Measurements from ENCODE around the gene TBC1D9B.

The TBC1D9B gene

DNA sequence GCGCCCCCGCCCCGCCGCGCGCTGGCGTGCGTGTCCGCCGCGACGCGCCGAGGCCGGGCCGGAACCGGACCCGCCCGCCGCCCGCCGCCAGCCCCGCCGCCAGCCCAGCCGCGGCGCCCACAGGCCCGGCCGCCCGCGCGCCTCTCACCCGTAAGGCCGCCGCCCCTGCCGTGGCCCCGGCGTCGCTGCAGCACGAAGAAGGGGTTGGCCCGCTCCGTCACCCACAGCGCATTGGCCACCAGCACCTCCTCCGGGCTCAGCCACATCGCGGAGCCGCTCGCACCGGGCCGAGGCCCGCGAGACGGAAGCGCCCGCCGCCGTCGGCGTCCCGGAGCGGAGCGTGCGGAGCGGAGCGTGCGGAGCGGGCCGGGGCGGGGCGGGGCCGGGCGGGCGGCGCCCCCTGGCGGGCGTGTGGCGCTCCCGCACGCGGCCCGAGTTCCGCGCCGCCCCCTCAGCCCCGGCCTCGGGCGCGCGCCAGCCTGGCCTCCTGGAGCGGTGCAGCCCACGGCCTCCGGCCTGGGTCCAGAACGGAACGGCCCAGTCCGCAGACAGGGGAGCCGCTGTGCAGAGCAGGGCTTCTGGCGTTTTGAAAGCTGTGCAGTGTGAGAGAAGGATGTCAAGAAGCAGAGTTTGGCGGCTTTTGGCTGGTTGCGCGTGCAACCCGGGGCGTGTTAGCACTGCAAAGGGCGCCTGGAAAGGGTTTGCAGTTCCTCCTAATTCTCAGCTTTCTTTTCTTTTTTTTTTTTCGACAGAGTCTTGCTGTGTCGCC is at the start of gene TBC1D9B:
Gene TBC1D9B (minus strand): TSS at position 342 of the 769 bp plus-strand sequence. CDS start 76 bp downstream, at position 266.
- DNase-seq, result peak; percentile 68 to 73

DNA sequence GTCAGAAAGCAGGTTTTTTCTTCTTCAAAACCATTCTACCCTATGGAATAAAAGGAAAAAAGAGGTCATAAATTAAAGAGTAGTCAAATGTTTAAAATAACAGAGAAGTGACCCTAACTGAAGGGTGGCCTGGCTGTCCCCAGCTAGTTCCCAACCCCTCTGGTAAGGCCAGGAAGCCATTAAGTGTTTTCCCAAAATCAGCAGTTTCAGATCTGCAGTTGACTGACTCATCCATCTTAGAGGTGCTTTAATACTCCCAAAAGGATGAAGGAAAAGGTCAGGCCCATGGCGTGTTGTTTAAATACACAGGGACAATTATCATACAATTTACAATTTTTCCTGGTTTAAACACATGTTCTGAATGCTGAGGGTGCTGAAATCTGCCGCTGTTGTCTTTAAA is 47.9 kb upstream of the TBC1D9B start:
- no peak for DNase-seq

DNA sequence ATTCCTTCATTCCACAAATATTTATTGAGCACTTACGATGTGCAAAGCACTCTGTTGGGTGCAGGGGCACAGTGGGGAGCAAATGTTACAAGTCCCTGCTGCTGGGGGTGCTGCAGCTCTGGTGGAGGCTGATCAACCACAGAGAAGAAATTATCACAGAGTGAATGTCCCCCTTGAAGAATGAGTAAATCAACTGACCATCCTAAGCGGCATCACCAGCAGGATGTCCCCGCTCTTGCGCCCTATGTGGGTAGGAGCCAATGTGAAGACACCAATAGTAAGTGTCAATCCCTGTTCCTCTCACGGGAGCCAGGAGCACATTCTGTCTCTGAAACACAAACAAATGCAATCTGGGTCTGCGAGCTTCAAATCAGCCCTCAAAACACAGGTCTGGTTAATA is 47.4 kb upstream of the TBC1D9B start:
- DNase-seq, result no peak

DNA sequence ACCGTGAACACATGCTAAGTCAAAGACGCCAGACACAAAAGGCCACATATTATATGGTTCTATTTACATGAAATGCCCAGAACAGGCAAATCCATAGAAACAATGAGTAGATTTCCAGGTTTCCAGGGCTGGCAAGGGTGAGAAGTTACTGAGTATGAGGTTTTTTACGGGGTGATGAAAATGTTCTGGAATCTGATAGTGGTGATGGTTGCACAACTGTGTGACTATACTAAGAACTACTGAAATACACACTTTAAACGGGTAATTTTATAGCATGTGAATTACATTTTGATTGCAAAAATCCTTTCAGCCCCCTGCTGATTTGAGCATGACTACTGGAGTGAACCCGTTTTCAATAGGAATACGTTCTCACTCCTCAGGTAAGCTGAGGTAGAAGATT is 46.7 kb upstream of the TBC1D9B start:
- no peak for DNase-seq

DNA sequence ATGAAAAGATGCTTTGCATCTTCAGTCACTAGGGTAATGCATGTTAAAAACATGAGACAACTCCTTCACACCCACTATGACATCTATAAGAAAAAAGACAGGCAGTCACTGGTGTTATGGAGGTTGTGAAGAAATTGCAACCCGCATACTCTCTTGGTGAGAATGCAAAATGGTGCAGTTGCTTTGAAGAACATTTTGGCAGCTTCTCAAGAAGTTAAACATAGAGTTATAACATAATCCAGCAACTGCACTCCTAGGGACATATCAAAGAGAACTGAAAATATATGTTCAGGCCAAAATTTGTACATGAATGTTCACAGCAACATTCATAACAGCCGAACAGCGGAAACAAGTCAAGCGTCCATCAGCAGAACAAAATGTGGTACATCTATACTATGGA is 46.3 kb upstream of the TBC1D9B start:
- no peak for DNase-seq

DNA sequence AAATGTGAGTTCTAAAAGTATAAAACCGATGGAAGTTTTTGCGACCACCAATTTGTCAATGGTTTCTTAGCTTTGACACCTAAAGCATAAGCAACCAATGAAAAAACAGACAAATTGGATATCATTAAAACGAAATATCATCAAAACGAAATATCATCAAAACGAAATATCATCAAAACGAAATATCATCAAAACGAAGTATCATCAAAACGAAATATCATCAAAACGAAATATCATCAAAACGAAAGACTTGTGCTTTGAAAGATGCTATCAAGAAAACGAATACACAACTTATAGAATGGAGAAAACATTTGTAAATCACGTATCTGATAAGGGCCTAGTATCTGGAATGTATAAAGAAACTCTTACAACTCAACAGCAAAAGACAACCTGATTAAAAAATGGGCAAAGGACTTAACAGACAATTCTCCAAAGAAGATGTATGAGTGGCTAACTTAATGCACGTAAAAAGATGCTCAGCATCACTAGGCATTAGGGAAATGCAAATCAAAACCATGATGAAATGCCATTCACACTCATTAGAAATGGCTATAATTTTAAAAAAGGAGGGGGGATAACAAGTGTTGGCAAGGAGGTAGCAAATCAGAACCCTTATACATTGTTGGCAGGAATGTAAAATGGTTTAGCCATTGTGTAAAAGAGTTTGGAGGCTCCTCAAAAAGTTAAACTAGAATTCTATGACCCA is 29.4 kb upstream of the TBC1D9B start:
- DNase-seq, result no peak

DNA sequence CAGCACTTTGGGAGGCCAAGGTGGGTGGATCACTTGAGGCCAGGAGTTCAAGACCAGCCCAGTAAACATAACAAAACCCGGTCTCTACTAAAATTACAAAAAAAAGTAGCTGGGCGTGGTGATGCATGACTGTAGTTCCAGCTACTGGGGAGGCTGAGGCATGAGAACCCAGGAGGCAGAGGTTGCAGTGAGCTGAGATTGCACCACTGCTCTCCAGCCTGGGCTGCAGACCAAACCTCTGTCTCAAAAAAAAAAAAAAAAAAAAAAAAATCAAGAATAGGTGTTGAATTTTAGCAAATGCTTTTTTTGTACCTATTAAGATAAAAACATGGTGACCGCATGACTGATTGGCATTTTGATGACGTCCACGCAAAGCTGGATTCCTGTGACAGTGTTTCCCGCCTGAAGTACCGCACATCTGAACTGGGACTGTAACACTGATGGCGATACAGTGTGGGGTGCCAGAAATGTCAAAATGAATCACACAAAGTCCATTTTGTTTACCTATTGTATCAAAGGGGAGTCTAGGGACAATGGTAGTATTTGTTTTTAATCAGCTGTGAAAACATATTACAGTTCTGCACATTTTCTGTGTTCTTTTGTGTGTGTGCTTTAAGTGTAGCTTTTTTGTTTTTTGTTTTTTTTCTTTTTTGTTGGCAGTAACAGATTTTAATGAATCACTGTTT is 23.2 kb upstream of the TBC1D9B start:
- DNase-seq, result no peak

DNA sequence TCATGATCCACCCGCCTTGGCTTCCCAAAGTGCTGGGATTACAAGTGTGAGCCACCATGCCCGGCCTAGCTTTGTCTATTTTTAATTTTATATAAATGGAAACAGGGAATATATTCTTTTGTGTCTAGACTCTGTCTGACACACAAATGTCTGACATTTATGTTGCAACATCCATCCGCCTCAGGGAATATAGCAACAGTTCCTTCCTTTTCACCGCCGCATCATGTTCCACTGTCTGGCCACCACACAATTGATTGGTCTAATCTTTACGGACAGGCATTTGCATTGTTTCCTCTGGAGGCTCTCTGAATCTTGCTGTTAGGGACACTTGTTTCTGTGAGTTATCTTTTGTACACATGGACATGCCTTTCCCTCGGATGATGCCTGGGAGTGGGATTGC is 20.1 kb upstream of the TBC1D9B start:
- DNase-seq, result no peak

DNA sequence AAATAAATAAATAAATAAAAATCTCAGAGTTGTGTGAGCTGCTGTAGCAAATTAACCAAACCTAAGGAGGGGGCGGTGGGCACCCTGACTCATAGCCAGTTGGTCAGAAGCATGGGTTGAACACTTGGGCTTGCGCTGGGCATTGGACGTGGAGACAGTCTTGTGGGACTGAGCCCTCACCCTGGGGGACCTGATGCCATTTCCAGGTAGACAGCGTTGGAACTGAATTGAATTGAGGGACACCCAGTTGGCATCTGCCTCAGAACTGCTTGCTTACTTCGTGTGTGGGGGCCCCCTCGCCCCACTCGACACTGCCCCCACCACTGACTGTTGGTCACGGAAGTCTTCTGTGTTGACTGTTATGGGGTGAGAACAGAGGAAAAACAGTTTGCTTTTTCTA is 19.0 kb upstream of the TBC1D9B start:
- DNase-seq, result no peak

DNA sequence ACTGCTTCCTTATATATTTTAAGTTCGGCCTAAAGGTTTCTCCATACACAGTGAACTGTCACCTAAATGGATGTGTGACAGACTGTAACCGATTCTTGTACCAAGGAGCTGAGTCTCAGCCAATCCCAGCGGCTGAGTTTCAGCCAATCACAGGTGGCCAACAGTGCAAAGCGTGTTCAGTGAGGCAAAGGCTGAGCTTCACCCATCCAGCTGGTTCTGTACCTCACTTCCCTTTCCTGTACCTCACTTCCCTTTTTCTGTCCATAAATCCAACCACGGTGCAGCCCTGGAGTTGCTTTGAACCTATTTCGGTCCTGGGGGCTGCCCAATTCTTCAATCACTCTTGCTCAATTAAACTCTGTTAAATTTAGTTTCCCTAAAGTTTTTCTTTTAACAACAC is 15.7 kb upstream of the TBC1D9B start:
- DNase-seq, result no peak

DNA sequence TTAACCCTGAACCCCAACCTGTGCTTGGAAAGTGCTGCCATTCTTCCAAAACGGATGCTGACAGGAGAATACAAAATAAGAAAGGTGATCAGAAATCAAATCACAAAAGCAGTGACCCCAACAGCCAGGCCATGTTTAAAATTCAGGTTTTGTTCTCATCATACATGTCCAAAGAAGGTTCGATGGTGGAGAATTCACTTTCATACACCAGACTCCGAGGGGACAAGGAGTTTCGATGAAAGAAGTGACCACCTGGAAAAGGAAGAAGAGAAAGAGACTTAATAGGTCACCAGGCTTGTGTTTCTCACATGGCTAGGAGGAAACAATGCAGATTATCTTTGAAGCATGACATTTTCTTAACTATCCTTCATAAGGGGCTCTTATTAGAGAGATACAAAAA is 12.5 kb upstream of the TBC1D9B start:
- no peak for DNase-seq

DNA sequence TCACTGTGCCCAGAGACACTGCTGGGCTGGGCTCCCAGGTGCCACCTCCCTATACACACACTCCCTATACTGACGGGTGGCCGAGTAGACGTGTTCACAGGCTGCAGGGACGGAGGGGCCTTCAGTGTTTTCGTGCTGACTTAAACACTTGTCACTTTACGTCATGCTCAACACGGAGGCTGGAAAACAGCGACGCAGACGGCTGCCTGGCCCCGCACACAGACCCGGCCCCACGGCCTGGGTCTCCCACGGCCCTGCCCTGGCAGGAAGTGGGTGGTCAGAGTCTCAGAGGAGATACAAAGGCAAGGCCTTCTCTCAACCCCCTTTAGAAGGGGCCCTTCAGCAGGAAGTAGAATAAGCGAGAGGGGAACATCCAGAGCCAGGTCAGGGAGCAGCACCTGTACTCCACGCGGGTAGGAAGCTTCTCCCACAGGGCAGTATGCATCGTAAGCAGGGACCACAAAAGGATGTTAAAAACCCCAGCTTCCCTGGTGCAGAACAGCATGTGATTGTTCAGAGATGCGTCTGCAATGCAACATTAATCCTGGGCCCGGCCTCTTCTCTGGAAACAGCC is 11.9 kb upstream of the TBC1D9B start:
- DNase-seq, result no peak

DNA sequence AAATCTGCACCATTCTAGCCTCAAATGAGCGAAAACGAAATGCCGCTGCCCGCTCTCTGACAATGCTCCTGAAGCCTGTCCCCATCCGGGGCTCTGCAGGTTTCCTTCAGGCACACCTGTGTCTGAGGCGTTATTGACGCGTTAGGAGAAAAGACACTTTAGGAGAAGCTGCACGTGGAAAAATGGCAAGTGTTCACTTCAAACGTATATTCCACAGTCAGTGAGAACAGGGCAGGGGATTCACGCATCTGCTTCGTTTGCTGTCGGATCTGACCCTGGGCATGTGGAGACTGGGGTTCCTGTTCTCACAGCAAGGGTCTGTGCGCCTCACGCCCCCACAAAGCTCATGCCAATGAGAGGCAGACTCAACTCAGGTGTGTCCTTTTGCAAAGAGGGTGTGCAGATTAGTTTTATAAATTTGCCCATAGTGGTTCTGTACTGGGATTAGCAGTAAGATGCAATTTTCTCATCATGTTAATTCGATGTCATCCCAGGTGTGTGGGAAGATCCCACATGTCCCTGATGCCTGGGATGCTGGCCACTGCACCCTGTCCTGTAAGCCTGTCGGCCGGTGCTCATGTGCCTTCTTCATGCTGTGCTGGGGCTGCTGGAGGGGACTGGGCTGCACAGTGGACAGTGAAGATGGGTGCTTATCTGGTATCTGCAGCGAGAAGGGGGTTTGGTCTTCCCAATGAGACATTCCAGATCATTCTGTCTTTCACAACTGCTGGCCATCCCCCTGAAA is 11.2 kb upstream of the TBC1D9B start:
- DNase-seq, result no peak

DNA sequence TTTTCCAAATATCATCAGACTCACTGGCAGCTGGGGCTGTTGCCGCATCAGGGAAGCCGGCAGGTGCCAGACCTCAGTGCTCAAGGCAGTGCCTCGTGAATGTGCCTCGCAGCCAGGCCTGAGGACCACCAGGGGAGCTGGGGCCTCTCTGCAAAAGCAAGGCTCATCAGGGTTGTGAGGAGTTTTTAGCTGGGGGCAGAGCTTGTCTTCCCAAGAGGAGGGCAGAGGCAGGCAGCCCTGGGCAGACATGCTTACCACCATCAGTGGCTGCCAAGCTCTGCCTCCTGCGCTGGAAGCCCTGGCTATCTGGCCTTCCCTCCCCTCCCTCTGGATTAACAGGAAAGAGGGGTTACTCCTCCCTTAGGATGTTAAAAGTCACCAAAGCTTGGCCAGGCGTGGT is 8.8 kb upstream of the TBC1D9B start:
- DNase-seq, result no peak

DNA sequence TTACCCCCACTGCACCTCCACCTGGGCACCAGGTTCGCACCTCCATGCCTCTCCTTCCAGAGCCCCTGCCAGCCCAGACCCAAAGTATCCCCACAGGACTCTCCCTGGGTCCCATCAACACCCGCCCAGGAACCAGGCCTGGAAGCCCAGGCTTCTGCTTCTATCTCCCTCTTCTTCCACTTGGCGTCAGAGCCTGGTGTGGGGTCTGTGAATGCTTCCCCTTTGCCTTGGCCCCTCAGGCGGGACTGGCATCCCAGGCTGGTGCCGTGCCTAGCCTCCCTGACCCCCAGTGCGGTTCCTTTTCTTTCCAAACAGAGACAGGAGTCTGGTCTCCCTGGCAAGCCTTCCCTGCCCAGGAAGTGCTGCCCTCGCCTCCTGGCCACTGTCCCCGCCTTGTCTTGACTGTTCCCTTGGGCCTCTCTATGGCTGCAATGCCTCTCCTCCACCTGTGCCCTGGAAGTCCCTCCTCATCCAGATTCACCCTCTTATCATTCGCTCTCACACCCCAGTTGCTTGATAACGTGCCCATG is 7.8 kb upstream of the TBC1D9B start:
- DNase-seq, result no peak

DNA sequence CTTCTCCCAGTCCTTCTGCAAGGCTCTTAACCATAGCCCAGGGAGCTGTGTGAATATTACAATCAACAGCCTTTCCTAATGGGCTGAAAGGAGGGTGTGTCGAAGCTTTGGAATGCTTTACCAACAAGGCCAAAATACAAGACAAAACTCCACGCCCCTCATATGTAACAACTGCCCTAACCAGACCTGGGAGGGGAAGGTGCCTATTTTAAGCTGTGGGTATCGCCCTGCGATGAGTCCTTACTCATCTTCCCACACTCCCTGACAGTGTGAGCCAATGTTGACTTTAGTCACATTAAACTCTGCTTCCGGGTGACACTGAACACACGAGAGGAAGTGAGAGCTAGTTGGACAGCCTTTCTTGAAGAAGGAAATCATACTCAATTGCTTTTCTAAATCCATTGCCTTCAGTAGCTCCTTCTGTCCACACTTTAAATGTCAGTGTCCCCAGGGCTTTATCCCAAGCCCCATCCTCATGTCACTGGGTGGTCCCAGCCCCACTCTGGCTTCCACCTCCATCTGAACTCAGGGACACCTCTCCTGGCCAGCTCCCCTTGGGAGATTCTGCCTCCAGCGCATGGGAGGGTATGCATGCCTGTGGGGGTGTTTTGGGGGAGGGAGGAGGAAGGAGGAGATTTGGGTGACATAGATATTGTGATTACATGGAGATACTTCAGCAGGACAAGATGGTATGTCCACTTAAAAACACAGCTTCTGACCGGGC is 6.5 kb upstream of the TBC1D9B start:
- no peak for DNase-seq

DNA sequence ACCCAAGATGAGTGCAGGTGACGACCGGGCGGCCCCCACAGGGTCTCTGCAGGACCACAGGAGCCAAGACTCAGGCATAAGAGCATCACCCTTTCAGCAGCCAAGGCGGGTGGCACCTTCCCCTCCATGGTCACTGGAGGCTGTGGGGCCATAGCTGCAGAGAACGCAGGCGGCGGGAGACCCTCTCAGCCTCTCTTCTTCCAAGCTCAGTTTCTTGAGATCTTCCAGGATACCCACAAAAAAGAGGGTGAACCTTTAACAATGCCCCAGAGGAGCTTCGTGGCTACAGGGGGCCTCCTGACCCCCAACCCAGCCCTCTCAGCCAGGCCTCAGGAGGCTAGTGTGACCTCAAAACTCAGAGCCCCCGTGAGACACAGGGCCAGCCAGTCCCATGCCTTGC is 5.8 kb upstream of the TBC1D9B start:
- DNase-seq, result no peak

DNA sequence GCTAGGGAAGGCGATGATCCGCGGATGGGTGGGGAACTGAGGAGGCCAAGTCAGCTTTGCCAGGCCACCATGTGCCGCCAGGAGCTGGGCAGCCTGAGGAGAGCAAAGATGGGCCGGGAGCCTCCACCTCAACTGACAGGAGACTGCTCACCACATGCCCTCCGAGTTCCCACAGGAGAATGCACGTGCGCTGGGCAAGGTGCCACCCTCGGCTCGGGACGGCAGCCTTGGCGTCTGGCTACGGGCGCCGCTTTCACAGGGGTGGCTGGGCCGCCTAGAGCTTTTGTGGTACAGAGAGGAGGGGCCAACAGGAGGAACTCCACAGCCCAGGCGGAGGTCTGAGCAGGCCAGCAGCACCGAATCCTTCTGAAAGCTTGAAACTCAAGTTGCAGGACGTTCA is 5.3 kb upstream of the TBC1D9B start:
- no peak for DNase-seq

DNA sequence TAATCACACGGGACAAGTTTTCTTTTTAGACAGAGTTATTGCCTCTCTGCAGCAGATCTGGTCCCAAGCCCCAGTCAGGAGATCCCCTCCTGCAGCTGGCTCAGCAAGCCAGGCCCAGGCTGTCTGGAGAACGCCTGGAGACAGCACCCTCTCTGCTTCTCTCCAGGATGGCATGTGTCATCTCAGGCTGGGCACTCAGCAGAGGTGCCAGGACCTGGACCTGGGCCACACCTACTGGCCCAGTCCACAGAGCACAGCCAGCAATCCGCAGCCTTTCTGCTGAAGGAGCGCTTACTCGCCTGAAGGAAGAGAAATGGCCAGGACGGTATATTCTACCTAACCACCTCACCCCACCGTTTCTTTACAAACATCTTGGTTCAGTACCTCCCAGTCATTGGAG is 4.7 kb upstream of the TBC1D9B start:
- DNase-seq, result no peak

DNA sequence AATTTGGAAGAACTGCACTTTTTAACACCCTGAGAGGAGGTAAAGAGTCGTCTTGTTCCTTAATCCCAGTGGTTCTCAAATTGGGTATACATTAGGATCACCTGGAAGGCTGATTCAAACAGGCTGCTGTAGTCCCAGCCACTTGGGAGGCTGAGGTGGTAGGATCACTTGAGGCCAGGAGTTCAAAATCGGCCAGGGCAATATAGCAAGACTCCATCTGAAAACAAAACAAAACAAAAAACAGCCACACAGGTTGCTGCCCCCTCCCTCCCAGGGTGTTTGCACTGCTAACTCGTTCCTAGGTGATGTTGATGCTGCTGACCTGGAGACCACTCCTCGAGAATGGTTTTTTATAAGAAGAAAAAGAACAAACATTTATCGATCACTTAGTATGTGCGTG is 1.5 kb upstream of the TBC1D9B start:
- no peak for DNase-seq

DNA sequence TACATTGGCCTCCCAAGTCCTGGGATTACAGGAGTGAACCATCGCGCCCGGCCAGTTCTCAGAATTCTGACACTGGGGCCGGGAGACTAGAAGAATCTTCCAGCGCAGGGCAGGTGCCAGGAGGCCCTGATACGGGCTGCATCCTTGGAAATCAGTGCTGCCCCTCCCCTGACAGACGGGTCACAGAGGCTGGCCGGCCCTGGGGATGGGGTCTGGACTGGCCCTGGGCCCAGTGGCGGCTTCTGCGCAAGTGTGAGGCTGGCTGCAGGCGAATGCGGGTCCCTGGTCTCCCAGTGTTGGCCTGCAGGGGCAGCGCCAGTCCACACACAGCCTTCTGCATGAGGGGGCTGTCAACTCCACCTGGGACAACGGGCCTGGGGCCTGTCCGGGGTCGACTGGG is 831 bp upstream of the TBC1D9B start:
- DNase-seq, result no peak

Measured in hippocampal formation (tissue), 2 donors.